ENCODE results near the gene LRRC74B.
"Not testable (repeated sequence)": the region's sequence is repeated elsewhere in the genome, so short reads cannot be mapped to it uniquely, and the experiment has no call there.

LRRC74B gene, protein sequence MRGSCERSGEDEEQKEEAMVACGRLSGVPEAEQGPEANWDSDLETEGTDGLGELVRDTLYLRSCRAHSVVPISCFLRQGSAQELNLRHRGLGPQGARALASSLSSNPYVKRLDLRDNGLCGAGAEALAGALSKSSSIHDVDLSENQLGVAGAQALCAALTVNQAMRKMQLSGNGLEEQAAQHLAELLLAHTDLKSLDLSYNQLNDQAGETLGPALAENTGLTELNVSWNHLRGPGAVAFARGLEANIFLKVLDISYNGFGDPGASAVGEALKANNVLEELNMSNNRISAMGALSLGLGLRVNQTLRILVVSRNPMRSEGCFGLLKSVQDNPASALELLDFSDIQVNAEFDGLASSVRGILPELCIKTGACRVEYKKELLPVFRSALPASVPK

DNA sequence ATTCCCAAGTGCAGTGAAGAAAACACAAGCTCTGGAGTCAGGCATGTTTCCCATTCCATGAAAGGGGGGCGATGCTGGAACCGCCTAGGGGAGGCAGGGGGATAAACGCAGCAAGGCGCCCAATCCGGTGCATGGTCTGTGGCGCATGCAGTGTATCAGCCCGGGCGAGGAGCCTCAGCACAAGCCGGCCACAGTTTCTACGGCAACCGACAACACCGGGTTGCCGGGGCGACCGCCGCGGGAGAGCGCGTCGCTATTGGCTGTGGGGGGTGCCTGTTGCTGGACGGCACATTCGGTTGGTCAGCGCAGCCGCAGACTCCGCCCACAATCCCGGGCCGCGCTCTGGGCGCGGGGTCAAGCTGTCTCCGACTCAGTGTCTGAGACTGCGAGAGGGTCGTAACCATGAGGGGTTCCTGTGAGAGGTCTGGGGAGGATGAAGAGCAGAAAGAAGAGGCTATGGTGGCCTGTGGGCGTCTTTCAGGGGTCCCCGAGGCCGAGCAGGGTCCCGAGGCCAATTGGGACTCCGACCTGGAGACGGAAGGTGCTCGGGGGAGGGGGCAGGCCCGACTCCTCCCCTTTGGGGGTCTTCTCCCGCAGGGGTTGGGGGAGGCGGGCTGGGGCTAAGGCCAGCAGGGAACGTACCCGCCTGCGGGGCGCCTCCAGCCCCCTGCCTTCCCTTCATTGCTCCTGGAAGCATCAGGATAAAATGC lies at the start of gene LRRC74B:
Gene LRRC74B, plus strand, starts transcription at position 362 of the 710 bp plus-strand sequence. Its CDS starts 41 bp downstream, at position 403.
- in situ Hi-C loops (cut with HindIII; ENCODE audit: low sequenced_read_pairs): no loop called here

DNA sequence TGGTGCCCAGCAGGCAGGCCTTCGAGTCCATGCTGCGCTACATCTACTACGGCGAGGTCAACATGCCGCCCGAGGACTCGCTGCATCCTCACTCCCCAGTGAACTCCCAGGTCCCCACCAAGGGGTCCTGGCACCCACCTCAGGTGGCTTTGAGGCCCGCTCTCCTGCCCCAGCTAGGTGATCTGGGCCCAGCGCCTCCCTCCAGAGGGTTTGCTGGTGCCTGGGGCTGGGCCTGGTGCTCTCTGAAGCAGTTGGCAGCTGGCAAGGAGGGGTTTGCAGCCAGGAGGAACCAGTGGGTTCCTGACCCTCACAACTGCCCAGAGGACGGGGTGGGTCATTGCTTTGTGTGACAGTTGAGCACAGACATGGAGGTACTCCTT lies 49.7 kb upstream of the LRRC74B start:
- in situ Hi-C loops (cut with HindIII; ENCODE audit: low sequenced_read_pairs): no loop called here

DNA sequence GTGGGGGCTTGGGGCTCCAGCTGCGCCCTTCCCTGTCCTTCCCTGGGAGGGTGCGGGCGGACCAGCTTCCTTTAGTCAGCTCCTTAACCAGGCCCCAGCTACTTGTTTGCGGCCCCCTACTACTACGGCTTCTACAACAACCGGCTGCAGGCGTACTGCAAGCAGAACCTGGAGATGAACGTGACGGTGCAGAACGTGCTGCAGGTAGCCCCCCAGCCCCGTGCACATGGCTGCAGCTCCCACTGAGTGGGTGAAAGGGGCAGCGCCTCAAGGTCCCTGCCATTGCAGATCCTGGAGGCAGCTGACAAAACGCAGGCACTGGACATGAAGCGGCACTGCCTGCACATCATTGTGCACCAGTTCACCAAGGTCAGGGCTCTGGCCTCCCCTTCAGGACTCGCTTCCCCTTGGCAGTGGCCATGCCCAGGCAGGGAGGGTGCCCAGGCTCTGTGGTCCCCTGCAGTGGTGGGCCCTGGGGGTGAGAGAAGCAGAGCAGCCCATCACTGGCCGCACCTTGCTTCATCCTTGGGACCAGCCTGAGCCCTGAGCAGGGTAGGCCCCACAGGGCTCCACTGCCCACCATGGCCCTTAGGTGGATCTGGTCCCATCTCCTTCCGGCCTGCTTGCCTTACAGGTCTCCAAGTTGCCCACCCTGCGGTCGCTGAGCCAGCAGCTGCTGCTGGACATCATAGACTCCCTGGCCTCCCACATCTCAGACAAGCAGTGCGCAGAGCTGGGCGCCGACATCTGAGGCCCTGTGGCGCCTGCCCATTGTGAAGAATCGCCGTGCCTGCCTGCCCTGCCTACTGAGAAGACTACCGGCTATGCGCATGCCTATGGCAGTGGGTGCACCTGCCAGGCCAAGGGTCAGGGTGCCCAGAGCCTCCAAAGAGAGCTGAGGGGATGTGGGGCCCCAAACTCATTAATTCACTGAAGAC lies 48.9 kb upstream of the LRRC74B start:
- in situ Hi-C loops (cut with HindIII; ENCODE audit: low sequenced_read_pairs): no loop called here

- in situ Hi-C loops (cut with HindIII; ENCODE audit: low sequenced_read_pairs): no loop called here
These were observed 48.0 kb upstream of the LRRC74B start for GRCh38 chr22:20997536-20998257.

- in situ Hi-C loops (cut with HindIII; ENCODE audit: low sequenced_read_pairs): no loop called here
These were observed 47.1 kb upstream of the LRRC74B start for GRCh38 chr22:20998411-20999336.

DNA sequence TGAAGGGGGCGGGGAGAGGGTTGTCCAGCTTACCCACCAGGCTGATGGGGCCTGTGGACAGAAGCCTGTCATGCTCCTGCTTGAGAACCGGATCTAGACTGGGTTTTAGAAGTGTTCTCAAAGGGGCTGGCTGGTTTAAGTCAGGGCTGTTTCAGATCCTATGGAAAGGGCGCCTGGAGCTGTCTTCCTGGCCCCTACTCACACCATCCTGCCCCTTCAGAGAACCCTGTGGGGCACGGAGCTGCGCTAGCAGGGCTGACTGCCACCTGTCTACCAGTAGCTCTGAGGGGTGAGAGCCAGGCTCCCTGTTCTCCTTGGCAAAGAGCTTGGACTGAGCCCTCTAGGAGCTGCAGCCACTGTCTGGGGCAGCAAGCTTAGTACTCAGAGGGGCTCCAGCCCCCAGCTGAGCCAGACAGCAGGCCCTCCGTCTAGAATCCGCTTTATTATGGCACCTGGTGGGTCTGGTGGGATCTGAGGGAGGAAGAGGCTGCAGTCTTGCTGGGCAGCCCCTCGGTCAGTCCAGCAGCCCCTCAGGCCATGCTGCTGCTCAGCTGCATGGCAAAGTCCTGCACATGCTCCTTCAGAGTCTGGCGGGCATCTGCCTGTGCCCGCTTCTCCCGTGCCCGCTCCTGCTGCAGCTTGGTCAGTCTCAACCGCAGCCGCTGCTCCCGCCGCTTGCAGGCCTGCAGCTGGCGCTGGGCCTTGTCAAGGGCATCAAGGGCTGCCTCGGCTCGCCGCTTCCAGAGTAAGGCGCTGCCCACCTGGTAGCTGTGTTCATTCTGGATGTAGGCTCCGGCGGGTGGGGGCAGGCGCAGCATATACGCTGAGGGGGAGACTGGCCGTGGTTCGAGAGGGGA lies 46.2 kb upstream of the LRRC74B start:
- in situ Hi-C loops (cut with HindIII; ENCODE audit: low sequenced_read_pairs): no loop called here

DNA sequence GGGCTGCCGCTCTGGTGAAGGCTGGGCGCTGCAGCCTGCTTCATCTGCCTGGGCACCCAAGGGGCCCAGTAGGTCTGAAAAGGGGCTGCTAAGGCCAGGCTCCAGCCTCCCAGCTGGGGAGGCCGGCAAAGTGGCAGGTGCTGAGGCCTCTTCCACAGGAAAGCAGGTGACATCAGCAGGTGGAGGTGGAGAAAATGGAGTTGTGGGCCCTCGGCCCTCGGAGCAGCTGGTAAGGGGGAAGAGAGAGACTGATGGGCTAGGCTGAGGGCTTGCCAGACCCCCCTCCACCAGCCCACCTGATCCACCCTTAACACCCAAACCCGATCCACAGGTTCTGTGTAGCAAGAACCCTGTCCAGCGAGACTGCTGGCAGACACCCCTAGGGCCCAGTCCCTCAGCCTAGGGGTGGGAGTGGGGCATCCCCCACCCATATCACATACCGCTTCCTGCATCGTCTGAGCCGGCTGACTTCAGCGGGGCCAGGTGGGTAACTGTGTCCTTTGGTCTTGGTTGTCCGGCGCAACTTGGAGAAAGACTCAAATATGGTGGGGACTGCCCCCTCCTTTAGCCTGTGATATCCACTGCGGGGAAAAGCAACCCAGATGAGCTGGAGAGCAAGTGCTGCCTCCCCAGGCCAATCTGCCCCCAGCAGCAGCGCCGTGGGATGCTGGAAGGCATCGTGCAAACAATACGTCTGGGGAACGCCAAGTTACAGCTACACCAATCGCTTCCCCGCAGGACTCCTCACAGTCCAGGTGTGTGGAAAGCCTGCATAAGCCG lies 45.3 kb upstream of the LRRC74B start:
- in situ Hi-C loops (cut with HindIII; ENCODE audit: low sequenced_read_pairs): no loop called here

DNA sequence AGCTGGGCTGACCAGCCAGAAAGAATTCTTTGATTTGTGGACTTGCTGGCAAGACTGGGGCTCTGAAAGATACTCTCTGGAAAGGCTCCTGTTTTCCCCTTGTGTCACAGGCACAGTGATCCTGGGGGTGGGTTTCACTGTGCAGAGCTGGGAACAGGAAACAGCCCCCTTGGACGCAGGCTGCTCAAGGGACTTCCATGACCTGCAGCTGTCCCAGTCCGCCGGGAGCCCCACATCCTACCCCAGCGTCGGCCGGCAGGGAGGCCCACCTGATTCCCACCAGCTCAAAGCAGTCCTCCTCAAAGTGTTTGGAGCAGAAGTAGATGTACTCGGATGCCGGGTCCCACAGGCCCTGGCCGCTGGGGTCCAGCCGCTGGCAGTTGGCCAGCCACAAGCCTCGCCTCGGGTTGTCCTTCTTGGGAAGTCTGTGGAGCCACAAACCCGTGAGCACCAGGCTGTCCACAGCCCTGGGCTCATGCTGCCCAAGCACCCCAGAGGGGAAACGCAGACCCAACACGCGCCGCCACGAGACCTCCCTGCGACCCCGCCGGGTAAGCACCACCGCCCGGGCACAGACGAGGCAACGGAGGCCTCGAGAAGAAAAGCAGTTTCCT lies 44.7 kb upstream of the LRRC74B start:
- in situ Hi-C loops (cut with HindIII; ENCODE audit: low sequenced_read_pairs): no loop called here

GRCh38 chr22:21001601-21002325 lies 44.0 kb upstream of the LRRC74B start, which contains the start of gene THAP7:
Gene THAP7, minus strand, starts transcription at chr22:21002118. Its CDS starts 207 bp downstream, at chr22:21001911.
- in situ Hi-C loops (cut with HindIII; ENCODE audit: low sequenced_read_pairs): no loop called here

- in situ Hi-C loops (cut with HindIII; ENCODE audit: low sequenced_read_pairs): no loop called here
These were observed 42.0 kb upstream of the LRRC74B start for GRCh38 chr22:21003782-21004181.

GRCh38 chr22:21009208-21009607 lies 36.5 kb upstream of the LRRC74B start:
- in situ Hi-C loops (cut with HindIII; ENCODE audit: low sequenced_read_pairs): not testable (repeated sequence)

DNA sequence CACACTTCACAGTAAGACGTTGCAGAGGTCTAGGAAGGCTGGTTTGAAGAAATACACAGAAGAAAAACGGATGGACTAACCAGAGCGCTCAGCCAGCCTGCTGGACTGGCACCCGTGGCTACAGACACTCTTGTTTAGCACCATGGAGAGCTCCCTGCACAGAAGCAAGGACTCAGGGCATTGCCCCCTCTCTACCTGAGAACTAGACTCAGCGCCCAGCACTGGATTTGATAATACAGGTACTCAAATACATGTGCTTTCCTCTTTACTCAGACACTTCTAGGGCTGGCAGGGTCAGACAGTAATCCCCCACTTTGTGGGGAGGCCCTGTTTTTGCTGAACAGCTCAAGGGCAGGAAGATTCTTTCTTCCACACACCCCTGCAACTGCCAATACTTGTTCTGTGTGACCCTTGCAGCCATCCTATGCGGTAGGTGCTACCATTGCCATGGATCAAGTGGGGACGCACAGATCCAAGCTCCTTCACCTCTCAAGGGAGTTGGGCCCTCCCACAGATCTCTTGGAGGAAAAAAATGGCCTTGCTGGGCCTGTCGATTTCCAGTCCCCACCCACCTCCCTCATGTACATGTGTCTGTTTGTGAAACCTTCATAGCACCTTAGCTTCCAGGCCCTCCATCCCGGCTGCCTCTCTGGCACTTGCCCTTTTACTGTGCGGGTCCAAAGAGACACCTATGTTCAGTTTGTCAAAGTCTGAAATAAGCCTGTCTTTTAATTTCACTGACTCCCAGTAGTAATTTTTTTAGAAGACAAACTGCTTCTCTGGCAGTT lies 35.9 kb upstream of the LRRC74B start:
- in situ Hi-C loops (cut with HindIII; ENCODE audit: low sequenced_read_pairs): no loop called here

- in situ Hi-C loops (cut with HindIII; ENCODE audit: low sequenced_read_pairs): no loop called here
These were observed 35.2 kb upstream of the LRRC74B start for GRCh38 chr22:21010426-21011113.

GRCh38 chr22:21012446-21013407 lies 33.0 kb upstream of the LRRC74B start:
- in situ Hi-C loops (cut with HindIII; ENCODE audit: low sequenced_read_pairs): no loop called here
